Ishikawa (cell line): ENCODE data around the gene TMEM131.

Experiments
- EP300 ChIP-seq: IDR thresholded peaks from 2 replicates; pipeline ENCODE4 v1.6.1; 2012; ENCODE audit warnings: borderline replicate concordance
- RAD21 ChIP-seq: IDR thresholded peaks from 2 replicates; pipeline ENCODE4 v1.6.1; 2012; ENCODE audit warnings: low read depth
- TF ChIP-seq, protein P1 (sequence below): IDR thresholded peaks from 2 replicates; pipeline ENCODE4 v1.6.1; 2012; ENCODE audit warnings: low read depth, mild to moderate bottlenecking
- TF ChIP-seq, protein P2 (sequence below): IDR thresholded peaks from 2 replicates; pipeline ENCODE4 v1.6.1; 2012

- TF ChIP-seq EP300: no peak
- TF ChIP-seq, protein P1, sequence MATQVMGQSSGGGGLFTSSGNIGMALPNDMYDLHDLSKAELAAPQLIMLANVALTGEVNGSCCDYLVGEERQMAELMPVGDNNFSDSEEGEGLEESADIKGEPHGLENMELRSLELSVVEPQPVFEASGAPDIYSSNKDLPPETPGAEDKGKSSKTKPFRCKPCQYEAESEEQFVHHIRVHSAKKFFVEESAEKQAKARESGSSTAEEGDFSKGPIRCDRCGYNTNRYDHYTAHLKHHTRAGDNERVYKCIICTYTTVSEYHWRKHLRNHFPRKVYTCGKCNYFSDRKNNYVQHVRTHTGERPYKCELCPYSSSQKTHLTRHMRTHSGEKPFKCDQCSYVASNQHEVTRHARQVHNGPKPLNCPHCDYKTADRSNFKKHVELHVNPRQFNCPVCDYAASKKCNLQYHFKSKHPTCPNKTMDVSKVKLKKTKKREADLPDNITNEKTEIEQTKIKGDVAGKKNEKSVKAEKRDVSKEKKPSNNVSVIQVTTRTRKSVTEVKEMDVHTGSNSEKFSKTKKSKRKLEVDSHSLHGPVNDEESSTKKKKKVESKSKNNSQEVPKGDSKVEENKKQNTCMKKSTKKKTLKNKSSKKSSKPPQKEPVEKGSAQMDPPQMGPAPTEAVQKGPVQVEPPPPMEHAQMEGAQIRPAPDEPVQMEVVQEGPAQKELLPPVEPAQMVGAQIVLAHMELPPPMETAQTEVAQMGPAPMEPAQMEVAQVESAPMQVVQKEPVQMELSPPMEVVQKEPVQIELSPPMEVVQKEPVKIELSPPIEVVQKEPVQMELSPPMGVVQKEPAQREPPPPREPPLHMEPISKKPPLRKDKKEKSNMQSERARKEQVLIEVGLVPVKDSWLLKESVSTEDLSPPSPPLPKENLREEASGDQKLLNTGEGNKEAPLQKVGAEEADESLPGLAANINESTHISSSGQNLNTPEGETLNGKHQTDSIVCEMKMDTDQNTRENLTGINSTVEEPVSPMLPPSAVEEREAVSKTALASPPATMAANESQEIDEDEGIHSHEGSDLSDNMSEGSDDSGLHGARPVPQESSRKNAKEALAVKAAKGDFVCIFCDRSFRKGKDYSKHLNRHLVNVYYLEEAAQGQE: no peak
- TF ChIP-seq, protein P2, sequence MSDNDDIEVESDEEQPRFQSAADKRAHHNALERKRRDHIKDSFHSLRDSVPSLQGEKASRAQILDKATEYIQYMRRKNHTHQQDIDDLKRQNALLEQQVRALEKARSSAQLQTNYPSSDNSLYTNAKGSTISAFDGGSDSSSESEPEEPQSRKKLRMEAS: no peak
- TF ChIP-seq RAD21: no peak
Observed at GRCh38 chr2:97979904-97980303, 15.8 kb downstream of the TMEM131 start.
